ENCODE data around the gene OGDH.

GRCh38 chr7:44561481-44561880 lies 44.9 kb upstream of the OGDH start:
- TF ChIP-seq CTCF (IDR thresholded peaks at IDR 0.05; ENCODE audit: insufficient read depth, low read depth, low read length) (no peak), EZH2 (IDR thresholded peaks at IDR 0.05; ENCODE audit: insufficient read depth, low read length) (no peak)
